Lower leg skin (tissue), 4 donors: ENCODE measurements around the gene SPTBN4. TPM values are rescaled to one million over a fixed set of nuclear protein-coding genes. Genes with fewer than 3 reads are reported as not detected.

Experiments used
- DNase-seq, 2 donors: peaks; one replicate each; pipeline ENCODE4 v3.0.0-alpha.2; 2019; ENCODE audit warnings: low spot score in 2 of 2
- H3K4me3 ChIP-seq: fragments of 200-600 bp; sonication (generic); 2 replicates; pipeline ENCODE4 v1.5.1; 2017; ENCODE audit warnings: mild to moderate bottlenecking, low read depth; ENCODE audit not compliant: poor library complexity, severe bottlenecking
- CTCF ChIP-seq, 3 donors: fragments of 450-650 bp; IDR thresholded peaks; one replicate each; pipeline ENCODE4 v1.5.1; 2016; ENCODE audit warnings: antibody characterized with exemption in 3 of 3, mild to moderate bottlenecking in 3 of 3, moderate library complexity in 2 of 3
- POLR2A ChIP-seq, 2 donors: fragments of 450-650 bp; IDR thresholded peaks; one replicate each; pipeline ENCODE4 v1.6.1; 2016 to 2017; ENCODE audit warnings: antibody characterized with exemption in 2 of 2, mild to moderate bottlenecking in 1 of 2, moderate library complexity in 1 of 2
- WGBS, 2 donors: methylation state at CpG; one replicate each; pipeline ENCODE4 v1.1.5; 2018; 5-methylcytosine and 5-hydroxymethylcytosine counted together
- intact Hi-C: fragments of 100-400 bp; cut with DNase I; formaldehyde crosslinking; loops from one replicate; pipeline ENCODE4 v1.15.0; 2023; ENCODE audit warnings: low total_unique reads
- total RNA-seq, 4 donors: library from RNA; depleted of rRNA; stranded (reverse); fragments of >200 nt; gene quantifications; one replicate each; pipeline ENCODE4 v1.1.0, GENCODE V29; 2016

SPTBN4 gene
- total RNA-seq, 4 donors from 2014 or later: 0.25 to 2.2 (median 1.6) TPM

GRCh38 chr19:40596608-40597328, 130.0 kb downstream of the SPTBN4 start:
- no peak for TF ChIP-seq POLR2A (IDR thresholded peaks at IDR 0.05)
- no peak for TF ChIP-seq CTCF (IDR thresholded peaks at IDR 0.05)
- intact Hi-C loops: loop anchor here (5.0 to 10.0 kb wide), 2 partner anchors 44 to 62 kb away; no protein-coding TSS in a partner anchor
- WGBS, 2 donors: 13 to 32% methylated on average over 11 to 43 of the region's 53 CpGs
- H3K4me3 ChIP-seq: no peak overlapping the region
- peak in 1 of 2 donors; percentile 91 for DNase-seq

- DNase-seq: no peak
- TF ChIP-seq CTCF (IDR thresholded peaks at IDR 0.05) (no peak), POLR2A (IDR thresholded peaks at IDR 0.05) (no peak)
- H3K4me3 ChIP-seq: no peak overlapping the region
- WGBS, 2 donors: 12 to 14% methylated on average over 16 to 17 of the region's 18 CpGs
- intact Hi-C loops: loop anchor here (5.0 to 10.0 kb wide), 2 partner anchors 45 to 63 kb away; no protein-coding TSS in a partner anchor
These were observed 130.6 kb downstream of the SPTBN4 start for GRCh38 chr19:40597329-40597838.

- intact Hi-C loops: loop anchor here (5.0 to 10.0 kb wide), 2 partner anchors 46 to 64 kb away; no protein-coding TSS in a partner anchor
- TF ChIP-seq POLR2A (IDR thresholded peaks at IDR 0.05) (no peak), CTCF (IDR thresholded peaks at IDR 0.05) (peak in 1 of 3 donors; percentile 89)
- peak; percentile 86 to 99 for DNase-seq
- 1% methylated on average over 32 to 42 of the region's 46 CpGs for WGBS, 2 donors
- H3K4me3 ChIP-seq: no peak overlapping the region
These were observed 131.5 kb downstream of the SPTBN4 start for GRCh38 chr19:40598121-40598917.

- no peak overlapping the region for H3K4me3 ChIP-seq
- WGBS, 2 donors: 8 to 9% methylated on average over 15 of the region's 15 CpGs
- TF ChIP-seq CTCF (IDR thresholded peaks at IDR 0.05) (no peak), POLR2A (IDR thresholded peaks at IDR 0.05) (no peak)
- DNase-seq: peak in 1 of 2 donors; percentile 83
- intact Hi-C loops: loop anchor here (5.0 to 10.0 kb wide), 2 partner anchors 47 to 64 kb away; no protein-coding TSS in a partner anchor
These were observed 132.1 kb downstream of the SPTBN4 start for GRCh38 chr19:40598918-40599307.

GRCh38 chr19:40599331-40599901, 132.6 kb downstream of the SPTBN4 start:
- intact Hi-C loops: loop anchor here (5.0 to 10.0 kb wide), 2 partner anchors 47 to 65 kb away; no protein-coding TSS in a partner anchor
- 2 to 4% methylated on average over 9 of the region's 9 CpGs for WGBS, 2 donors
- H3K4me3 ChIP-seq: no peak overlapping the region
- peak in 1 of 2 donors; percentile 89 for DNase-seq
- TF ChIP-seq CTCF (IDR thresholded peaks at IDR 0.05) (no peak), POLR2A (IDR thresholded peaks at IDR 0.05) (no peak)
